HepG2 (cell line): ENCODE data around the gene KREMEN1. TPM values are rescaled to one million over a fixed set of nuclear protein-coding genes. Genes with fewer than 3 reads are reported as not detected.

Source experiments
- DRAP1 ChIP-seq: IDR thresholded peaks from 2 replicates; pipeline ENCODE4 v1.6.1; 2016; ENCODE audit warnings: missing genetic modification reagents, missing compliant biosample characterization
- IKZF5 ChIP-seq: IDR thresholded peaks from 2 replicates; pipeline ENCODE4 v1.6.1; 2018; ENCODE audit warnings: missing genetic modification reagents, mild to moderate bottlenecking, missing compliant biosample characterization
- MAFF ChIP-seq: IDR thresholded peaks from 2 replicates; pipeline ENCODE4 v1.6.1; 2011; ENCODE audit warnings: low read depth, low read length, improper control_type of control experiment
- MXD4 ChIP-seq: IDR thresholded peaks from 2 replicates; pipeline ENCODE4 v1.6.1; 2016; ENCODE audit warnings: mild to moderate bottlenecking, missing biosample characterization, missing genetic modification reagents
- RERE ChIP-seq: IDR thresholded peaks from 2 replicates; pipeline ENCODE4 v1.6.1; 2016; ENCODE audit warnings: low read depth, missing genetic modification reagents, missing compliant biosample characterization
- SNAPC4 ChIP-seq: sonication (generic); formaldehyde crosslinking; IDR thresholded peaks from 2 replicates; pipeline ENCODE4 v1.4.0; 2020; ENCODE audit warnings: mild to moderate bottlenecking, missing genetic modification reagents
- UBTF ChIP-seq: sonication (generic); formaldehyde crosslinking; IDR thresholded peaks from 2 replicates; pipeline ENCODE4 v1.4.0; 2020; ENCODE audit warnings: mild to moderate bottlenecking, missing genetic modification reagents
- ZNF256 ChIP-seq: sonication (generic); formaldehyde crosslinking; conservative IDR thresholded peaks from 2 replicates; pipeline ENCODE4 v1.4.0; 2020; ENCODE audit warnings: missing genetic modification reagents
- ZNF264 ChIP-seq: sonication (generic); formaldehyde crosslinking; IDR thresholded peaks from 2 replicates; pipeline ENCODE4 v1.4.0; 2020; ENCODE audit warnings: missing genetic modification reagents
- ZNF83 ChIP-seq: sonication (generic); formaldehyde crosslinking; IDR thresholded peaks from 2 replicates; pipeline ENCODE4 v1.4.0; 2020; ENCODE audit warnings: missing genetic modification reagents, mild to moderate bottlenecking, borderline replicate concordance
- ZXDC ChIP-seq: sonication (generic); formaldehyde crosslinking; IDR thresholded peaks from 2 replicates; pipeline ENCODE4 v1.5.0; 2020; ENCODE audit warnings: mild to moderate bottlenecking, missing genetic modification reagents
- polyA plus RNA-seq, 8 experiments: library from polyadenylated mRNA; depleted of rRNA in 3 of 8; stranded (reverse) in 7 of 8; unstranded in 1 of 8; fragments of >200 nt; fragmentation: Illumina TruSeq in 4 of 8; extraction: Trizol in 4 of 8; gene quantifications; 2 replicates each; pipeline versions ENCODE4 v1.2.1 to v1.2.3, GENCODE V29; 2011 to 2016; ENCODE audit warnings: low read depth in 4 of 8, missing spikeins in 1 of 8, mixed read lengths in 1 of 8; ENCODE audit not compliant: insufficient read depth in 1 of 8
- total RNA-seq, 5 experiments: library from RNA; depleted of rRNA; stranded (reverse); fragments of >200 nt; fragmentation: Illumina TruSeq; extraction: Trizol; gene quantifications; 2 replicates each; pipeline ENCODE4 v1.2.3, GENCODE V29; 2016; ENCODE audit warnings: low read depth in 1 of 5

The KREMEN1 gene
- total and polyA plus RNA-seq, 2 of the 13 experiments (the other 11 are each of a cell fraction or from before 2014, with no cell fraction given) = 9.8 to 13.8 TPM

- peak; percentile 58; the same call in 1 of the 2 replicates for TF ChIP-seq ZXDC
- TF ChIP-seq ZNF83 (CRISPR knock-in tag) = no peak
- TF ChIP-seq UBTF = peak; percentile 71
- TF ChIP-seq SNAPC4 (CRISPR knock-in tag) = peak; percentile 73
- TF ChIP-seq MAFF = no peak
- no peak for TF ChIP-seq ZNF264 (CRISPR knock-in tag)
- peak; percentile 71; the same call in 1 of the 2 replicates for TF ChIP-seq IKZF5
- peak; percentile 23; the same call in 1 of the 2 replicates for TF ChIP-seq DRAP1 (CRISPR knock-in tag)
- TF ChIP-seq ZNF256 (CRISPR knock-in tag) = no peak
- peak; percentile 84 for TF ChIP-seq RERE (CRISPR knock-in tag)
- TF ChIP-seq MXD4 (CRISPR knock-in tag) = no peak
Observed at GRCh38 chr22:29030618-29031226, 42.1 kb upstream of the KREMEN1 start (continued).
